GM23338 (cell line): ENCODE results near the gene ROR1. TPM values are rescaled to one million over a fixed set of nuclear protein-coding genes. Genes with fewer than 3 reads are reported as not detected.

Source experiments
- ATAC-seq: fragments of 200-7000 bp; cut with Tn5 transposase; 3 replicates; pipeline ENCODE4 v1.9.1; 2020
- DNase-seq: peaks from one replicate; pipeline ENCODE4 v3.0.0-alpha.2; 2015; ENCODE audit warnings: low spot score
- H2AFZ ChIP-seq: fragments of 200-600 bp; sonication (generic); 2 replicates; pipeline ENCODE4 v1.8.0; 2016; ENCODE audit warnings: antibody characterized with exemption, mild to moderate bottlenecking, moderate library complexity
- H3F3A ChIP-seq: fragments of 200-600 bp; sonication (generic); replicated peaks from 2 replicates; pipeline ENCODE4 v1.8.0; 2017; ENCODE audit warnings: antibody characterized with exemption, mixed run types, low read depth
- H3K27ac ChIP-seq: fragments of 200-600 bp; sonication (generic); 2 replicates; pipeline ENCODE4 v1.6.1; 2016; ENCODE audit warnings: low read depth
- H3K27me3 ChIP-seq: fragments of 200-600 bp; sonication (generic); 2 replicates; pipeline ENCODE4 v1.8.0; 2016; ENCODE audit warnings: mild to moderate bottlenecking, mixed run types, moderate library complexity; ENCODE audit not compliant: insufficient read depth
- H3K36me3 ChIP-seq: fragments of 200-600 bp; sonication (generic); 2 replicates; pipeline ENCODE4 v1.8.0; 2016; ENCODE audit warnings: mild to moderate bottlenecking; ENCODE audit not compliant: insufficient read depth
- H3K4me1 ChIP-seq: fragments of 200-600 bp; sonication (generic); 2 replicates; pipeline ENCODE4 v1.8.0; 2016; ENCODE audit warnings: mild to moderate bottlenecking, moderate library complexity; ENCODE audit not compliant: insufficient read depth
- H3K4me2 ChIP-seq: fragments of 200-600 bp; sonication (generic); 2 replicates; pipeline ENCODE4 v1.7.1; 2017; ENCODE audit warnings: mixed run types
- H3K4me3 ChIP-seq: fragments of 200-600 bp; sonication (generic); 2 replicates; pipeline ENCODE4 v1.6.1; 2016; ENCODE audit warnings: mixed run types
- H3K79me2 ChIP-seq: fragments of 200-600 bp; sonication (generic); replicated peaks from 2 replicates; pipeline ENCODE4 v1.8.0; 2017; ENCODE audit warnings: mild to moderate bottlenecking; ENCODE audit not compliant: insufficient read depth
- H3K9me2 ChIP-seq: fragments of 200-600 bp; sonication (generic); 2 replicates; pipeline ENCODE4 v1.8.0; 2017; ENCODE audit not compliant: insufficient read depth
- H4K20me1 ChIP-seq: fragments of 200-600 bp; sonication (generic); replicated peaks from 2 replicates; pipeline ENCODE4 v1.8.0; 2017; ENCODE audit warnings: mild to moderate bottlenecking; ENCODE audit not compliant: insufficient read depth
- H3K27ac Mint-ChIP-seq: 2 replicates; pipeline ENCODE4 v1.8.0; 2020; ENCODE audit warnings: inconsistent platforms, mild to moderate bottlenecking, moderate library complexity, mixed read lengths
- H3K27me3 Mint-ChIP-seq: 3 replicates; pipeline ENCODE4 v1.8.0; 2022; ENCODE audit warnings: low read depth, mild to moderate bottlenecking, moderate library complexity, mixed read lengths, inconsistent platforms; ENCODE audit not compliant: insufficient read depth, poor library complexity
- H3K36me3 Mint-ChIP-seq: 3 replicates; pipeline ENCODE4 v1.8.0; 2021; ENCODE audit warnings: low read depth, mild to moderate bottlenecking, inconsistent platforms, moderate library complexity, mixed read lengths
- H3K4me1 Mint-ChIP-seq: 3 replicates; pipeline ENCODE4 v1.8.0; 2020; ENCODE audit warnings: mild to moderate bottlenecking, inconsistent platforms, mixed read lengths
- H3K4me3 Mint-ChIP-seq: 3 replicates; pipeline ENCODE4 v1.8.0; 2021; ENCODE audit warnings: moderate library complexity, mild to moderate bottlenecking, inconsistent platforms, mixed read lengths
- H3K9me3 Mint-ChIP-seq: 3 replicates; pipeline ENCODE4 v1.8.0; 2020; ENCODE audit warnings: moderate library complexity, mild to moderate bottlenecking, inconsistent platforms, mixed read lengths
- CREB1 ChIP-seq: fragments of 250-450 bp; sonication (Bioruptor Pico); IDR thresholded peaks from 2 replicates; pipeline ENCODE4 v1.5.0; 2020; ENCODE audit warnings: low read depth, mild to moderate bottlenecking, moderate library complexity
- CTCF ChIP-seq, 2 experiments: fragments of 200-600 bp in 1 of 2; sonication (generic) in 1 of 2; conservative IDR thresholded peaks; 2 replicates each; pipeline versions ENCODE4 v1.5.1 to v1.6.1; 2016 to 2017; ENCODE audit warnings: antibody characterized with exemption in 2 of 2, low read depth in 2 of 2, mild to moderate bottlenecking in 2 of 2, moderate library complexity in 1 of 2
- EZH2 ChIP-seq: fragments of 200-600 bp; sonication (generic); IDR thresholded peaks from one replicate; pipeline ENCODE4 v1.8.0; 2017; ENCODE audit warnings: antibody characterized with exemption, mild to moderate bottlenecking, low read depth; ENCODE audit not compliant: unreplicated experiment
- JUNB ChIP-seq: IDR thresholded peaks from one replicate; pipeline ENCODE4 v1.6.1; 2016; ENCODE audit warnings: antibody characterized with exemption; ENCODE audit not compliant: unreplicated experiment
- NANOG ChIP-seq: IDR thresholded peaks from 2 replicates; pipeline ENCODE4 v1.6.1; 2016; ENCODE audit warnings: antibody characterized with exemption, borderline replicate concordance
- REST ChIP-seq: IDR thresholded peaks from one replicate; pipeline ENCODE4 v1.6.1; 2018; ENCODE audit warnings: antibody characterized with exemption; ENCODE audit not compliant: unreplicated experiment
- ZNF114 ChIP-seq: fragments of 250-450 bp; sonication (Bioruptor Pico); IDR thresholded peaks from 2 replicates; pipeline ENCODE4 v1.5.0; 2020; ENCODE audit warnings: mild to moderate bottlenecking, moderate library complexity
- ZNF331 ChIP-seq: fragments of 250-450 bp; sonication (Bioruptor Pico); IDR thresholded peaks from 2 replicates; pipeline ENCODE4 v1.5.0; 2020; ENCODE audit warnings: low read depth, mild to moderate bottlenecking, moderate library complexity
- ZNF462 ChIP-seq: fragments of 250-450 bp; sonication (Bioruptor Pico); IDR thresholded peaks from 2 replicates; pipeline ENCODE4 v1.5.0; 2020; ENCODE audit warnings: mild to moderate bottlenecking, moderate library complexity
- polyA plus RNA-seq: library from polyadenylated mRNA; unstranded; fragments of >200 nt; fragmentation: Nextera tagmentation; extraction: Ambion mirVana; gene quantifications from 2 replicates; pipeline ENCODE4 v1.2.1, GENCODE V29; 2016
- total RNA-seq: library from RNA; depleted of rRNA; stranded (reverse); fragments of >200 nt; shearing (Covaris generic); gene quantifications from 2 replicates; pipeline ENCODE4 v1.2.3, GENCODE V29; 2014

Gene ROR1
- total and polyA plus RNA-seq, 2 experiments from 2014 or later = 59.7 to 96.0 TPM

- Histone ChIP-seq H3K4me1 (peaks cover 41% of the 10 kb centered on the region), H3K27me3 (no peaks in the 10 kb centered on the region), H3K4me3 (no peak overlapping the region), H2AFZ (no peak overlapping the region), H4K20me1 (peaks cover 5% of the 10 kb centered on the region), H3F3A (no peaks in the 10 kb centered on the region), H3K79me2 (peaks cover 100% of the 10 kb centered on the region), H3K4me2 (no peak overlapping the region), H3K9me2 (no peaks in the 10 kb centered on the region), H3K27ac (no peak overlapping the region), H3K36me3 (no peaks in the 10 kb centered on the region)
- H3K4me1 Mint-ChIP-seq = peaks cover 63% of the 10 kb centered on the region
- H3K4me3 Mint-ChIP-seq = no peak overlapping the region
- H3K9me3 Mint-ChIP-seq = no peaks in the 10 kb centered on the region; the same call in 2 of the 3 replicates
- no peak overlapping the region for H3K27ac Mint-ChIP-seq
- no peak for ATAC-seq
- no peak for DNase-seq
- peaks cover under 1% of the 10 kb centered on the region for H3K27me3 Mint-ChIP-seq
- no peaks in the 10 kb centered on the region; the same call in 1 of the 3 replicates for H3K36me3 Mint-ChIP-seq
- TF ChIP-seq ZNF331 (CRISPR knock-in tag) (no peak), NANOG (no peak), ZNF114 (CRISPR knock-in tag) (no peak), EZH2 (no peak), CREB1 (CRISPR knock-in tag) (no peak), REST (no peak), JUNB (no peak)
Observed at GRCh38 chr1:63865561-63865960, 91.7 kb downstream of the ROR1 start.

- H3K27ac ChIP-seq = no peak overlapping the region
- H3K27ac Mint-ChIP-seq = peak overlapping the region; percentile 20; the same call in 1 of the 2 replicates
- peaks cover 63% of the 10 kb centered on the region for H3K4me1 Mint-ChIP-seq
- ATAC-seq = no peak
- H3K4me1 ChIP-seq = peaks cover 47% of the 10 kb centered on the region
- H3K9me3 Mint-ChIP-seq = no peaks in the 10 kb centered on the region; the same call in 2 of the 3 replicates
- peaks cover 100% of the 10 kb centered on the region for H3K79me2 ChIP-seq
- H4K20me1 ChIP-seq = peaks cover 5% of the 10 kb centered on the region
- no peaks in the 10 kb centered on the region; the same call in 1 of the 3 replicates for H3K36me3 Mint-ChIP-seq
- H3K27me3 Mint-ChIP-seq = no peaks in the 10 kb centered on the region
- no peaks in the 10 kb centered on the region for H3K36me3 ChIP-seq
- H2AFZ ChIP-seq = no peak overlapping the region
- no peaks in the 10 kb centered on the region for H3K9me2 ChIP-seq
- no peak overlapping the region for H3K4me2 ChIP-seq
- DNase-seq = no peak
- no peaks in the 10 kb centered on the region for H3K27me3 ChIP-seq
- no peaks in the 10 kb centered on the region for H3F3A ChIP-seq
- H3K4me3 ChIP-seq = no peak overlapping the region
- no peak overlapping the region for H3K4me3 Mint-ChIP-seq
- TF ChIP-seq CREB1 (CRISPR knock-in tag) (no peak), ZNF462 (CRISPR knock-in tag) (no peak), CTCF (conservative IDR thresholded peaks at IDR 0.05; ENCODE audit: low read depth in 2 of 2) (no peak), NANOG (no peak)
Observed at GRCh38 chr1:63866084-63866483, 92.3 kb downstream of the ROR1 start.
